Upper lobe of left lung (tissue), 4 donors: ENCODE data around the gene DPP3.

Source experiments
- EP300 ChIP-seq, 4 donors: sonication (generic); formaldehyde crosslinking; IDR thresholded peaks; one replicate each; pipeline ENCODE4 v1.5.1; 2017; ENCODE audit warnings: antibody characterized with exemption in 4 of 4, control low read depth in 2 of 4
- POLR2A ChIP-seq, 4 donors: fragments of 450-650 bp; IDR thresholded peaks; one replicate each; pipeline ENCODE4 v1.5.1; 2016 to 2017; ENCODE audit warnings: antibody characterized with exemption in 4 of 4, mild to moderate bottlenecking in 2 of 4
- POLR2AphosphoS5 ChIP-seq, 2 donors: sonication (generic); formaldehyde crosslinking; IDR thresholded peaks; one replicate each; pipeline ENCODE4 v1.5.1; 2017; ENCODE audit warnings: antibody characterized with exemption in 2 of 2
- TF ChIP-seq, protein P1 (sequence below), 6 experiments: fragments of 450-650 bp in 4 of 6; fragments of 200-600 bp in 2 of 6; sonication (generic) in 2 of 6; IDR thresholded peaks; one replicate each; pipeline ENCODE4 v1.5.1; 2016 to 2019; ENCODE audit warnings: antibody characterized with exemption in 6 of 6

DNA sequence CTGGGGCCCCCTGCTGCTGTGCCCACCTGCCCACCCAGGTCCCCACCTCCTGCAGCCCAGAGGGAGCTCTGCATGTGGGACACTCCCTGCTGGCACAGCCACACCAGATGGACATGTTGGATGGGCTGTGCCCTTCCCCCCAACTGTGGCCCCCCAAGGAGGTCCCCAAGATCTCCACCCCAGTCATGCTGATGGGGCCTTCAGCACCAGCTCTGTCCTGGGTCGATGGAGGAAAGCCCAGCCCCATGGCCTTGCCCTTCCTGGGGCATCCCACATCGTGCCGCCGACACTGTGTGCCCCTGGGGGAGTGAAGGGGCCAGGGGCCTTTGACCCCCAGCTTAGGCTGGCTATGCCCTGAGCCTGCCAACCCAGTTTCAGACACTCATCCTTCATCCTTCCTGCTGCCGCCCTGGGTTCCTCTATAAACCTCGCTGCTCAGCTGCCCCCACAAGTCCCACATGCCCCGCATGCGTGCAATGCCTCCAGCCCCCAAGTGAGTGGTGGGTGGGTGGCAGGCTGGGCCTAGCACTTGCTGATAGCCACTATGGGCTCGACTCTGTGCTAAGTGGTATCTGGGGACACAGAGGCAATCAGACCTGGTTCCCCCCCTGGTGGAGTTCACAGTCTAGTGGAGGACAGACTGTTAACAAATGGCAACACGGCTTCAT is 3.9 kb upstream of the DPP3 start:
- TF ChIP-seq, protein P1, sequence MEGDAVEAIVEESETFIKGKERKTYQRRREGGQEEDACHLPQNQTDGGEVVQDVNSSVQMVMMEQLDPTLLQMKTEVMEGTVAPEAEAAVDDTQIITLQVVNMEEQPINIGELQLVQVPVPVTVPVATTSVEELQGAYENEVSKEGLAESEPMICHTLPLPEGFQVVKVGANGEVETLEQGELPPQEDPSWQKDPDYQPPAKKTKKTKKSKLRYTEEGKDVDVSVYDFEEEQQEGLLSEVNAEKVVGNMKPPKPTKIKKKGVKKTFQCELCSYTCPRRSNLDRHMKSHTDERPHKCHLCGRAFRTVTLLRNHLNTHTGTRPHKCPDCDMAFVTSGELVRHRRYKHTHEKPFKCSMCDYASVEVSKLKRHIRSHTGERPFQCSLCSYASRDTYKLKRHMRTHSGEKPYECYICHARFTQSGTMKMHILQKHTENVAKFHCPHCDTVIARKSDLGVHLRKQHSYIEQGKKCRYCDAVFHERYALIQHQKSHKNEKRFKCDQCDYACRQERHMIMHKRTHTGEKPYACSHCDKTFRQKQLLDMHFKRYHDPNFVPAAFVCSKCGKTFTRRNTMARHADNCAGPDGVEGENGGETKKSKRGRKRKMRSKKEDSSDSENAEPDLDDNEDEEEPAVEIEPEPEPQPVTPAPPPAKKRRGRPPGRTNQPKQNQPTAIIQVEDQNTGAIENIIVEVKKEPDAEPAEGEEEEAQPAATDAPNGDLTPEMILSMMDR (IDR thresholded peaks at IDR 0.05), result no peak
- no peak for TF ChIP-seq POLR2A (IDR thresholded peaks at IDR 0.05)
- TF ChIP-seq POLR2AphosphoS5 (IDR thresholded peaks at IDR 0.05), result no peak
- TF ChIP-seq EP300 (IDR thresholded peaks at IDR 0.05), result no peak
